Non-pigmented ciliary epithelial cell (primary cell): Measurements from ENCODE around the gene TM6SF1.
A peak's percentile ranks its signal among the peaks of the same experiment; 100 is the strongest.
"Not testable (repeated sequence)": the region's sequence is repeated elsewhere in the genome, so short reads cannot be mapped to it uniquely, and the experiment has no call there.

Experiments used
- DNase-seq: peaks from one replicate; pipeline ENCODE4 v3.0.0-alpha.2; 2010; ENCODE audit warnings: low read depth

Gene TM6SF1

GRCh38 chr15:83106994-83107840, at the start of gene TM6SF1:
Gene TM6SF1 (plus strand): TSS chr15:83107645. CDS start chr15:83107681, 36 bp downstream.
- DNase-seq, result no peak

- no peak for DNase-seq
Observed at GRCh38 chr15:83057696-83058376, 49.6 kb upstream of the TM6SF1 start.

- peak; percentile 14 for DNase-seq
Observed at GRCh38 chr15:83061680-83062079, 45.8 kb upstream of the TM6SF1 start.

DNA sequence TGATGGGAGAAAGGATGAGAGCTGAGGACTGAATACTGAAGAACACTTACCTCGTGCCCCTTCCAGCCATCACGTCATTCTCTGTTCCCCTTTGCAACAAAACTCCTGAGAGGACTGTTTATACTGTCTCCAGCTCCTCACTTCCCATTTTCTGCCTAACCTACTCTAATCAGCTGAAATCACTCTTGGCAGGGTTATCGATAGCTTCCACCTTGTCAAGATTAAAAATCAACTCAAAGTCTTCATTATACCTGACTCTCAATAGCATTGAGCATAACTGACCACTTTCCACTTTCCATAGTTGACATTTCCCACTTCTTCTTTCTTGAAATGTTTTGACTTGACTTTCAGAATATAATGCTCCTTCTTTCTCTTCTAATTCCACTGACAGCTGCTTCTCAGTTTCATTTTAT, 44.7 kb upstream of the TM6SF1 start:
- DNase-seq, result no peak

- DNase-seq, result no peak
Observed at GRCh38 chr15:83063551-83063950, 43.9 kb upstream of the TM6SF1 start.

GRCh38 chr15:83064859-83065258, 42.6 kb upstream of the TM6SF1 start:
- DNase-seq, result no peak

DNA sequence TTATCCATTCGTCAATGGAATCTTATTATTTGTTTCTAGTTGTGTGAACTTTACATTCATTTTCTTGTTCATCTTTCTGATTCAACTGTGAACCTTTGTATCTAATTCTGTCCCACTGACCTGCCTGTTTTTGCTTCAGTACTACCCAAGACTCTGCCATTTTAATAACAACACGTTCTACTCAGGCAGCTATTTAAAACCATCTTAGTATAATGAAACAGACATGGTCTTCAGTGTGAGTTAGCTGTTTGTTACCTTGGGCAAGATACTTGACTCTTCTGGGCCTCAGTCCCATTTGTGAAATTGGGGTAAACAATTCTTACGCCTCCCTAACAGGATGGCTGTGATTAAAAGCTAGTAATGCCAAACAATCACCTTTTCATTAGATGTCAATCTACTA, 42.0 kb upstream of the TM6SF1 start:
- no peak for DNase-seq

DNA sequence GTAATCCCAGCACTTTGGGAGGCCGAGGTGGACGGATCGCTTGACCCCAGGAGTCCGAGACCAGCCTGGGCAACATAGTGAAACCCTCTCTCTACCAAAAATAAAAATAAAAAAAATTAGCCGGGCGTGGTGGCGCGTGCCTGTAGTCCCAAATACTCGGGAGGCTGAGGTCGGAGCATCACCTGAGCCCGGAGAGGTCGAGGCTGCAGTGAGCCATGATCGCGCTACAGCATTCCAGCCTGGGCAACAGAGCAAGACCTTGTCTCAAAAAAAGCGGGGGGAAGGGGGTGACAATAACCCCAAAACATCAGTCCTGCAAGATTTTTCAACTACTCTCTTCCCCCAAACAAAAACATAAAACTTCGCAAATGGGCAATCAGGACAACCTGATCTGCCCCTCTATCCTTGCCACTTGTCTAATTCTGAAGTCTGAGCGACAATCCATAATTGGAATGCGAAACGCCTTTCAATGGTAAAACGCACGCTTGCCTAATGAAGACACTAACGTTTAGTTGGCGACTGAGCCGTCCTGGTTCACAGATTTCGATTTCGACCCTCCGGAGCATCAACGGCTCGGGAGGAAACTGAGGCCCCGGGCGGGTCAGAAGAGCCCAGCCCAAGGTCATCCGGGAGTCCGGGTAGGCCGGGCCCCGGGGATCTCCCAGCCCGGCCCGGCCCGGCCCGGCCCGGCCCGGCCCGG, 41.3 kb upstream of the TM6SF1 start:
- no peak for DNase-seq

GRCh38 chr15:83066734-83067637, 40.5 kb upstream of the TM6SF1 start, which contains the start of gene BTBD1:
Gene BTBD1 (minus strand): TSS chr15:83067252. CDS start chr15:83067151, 101 bp downstream.
- DNase-seq, result peak; percentile 77

DNA sequence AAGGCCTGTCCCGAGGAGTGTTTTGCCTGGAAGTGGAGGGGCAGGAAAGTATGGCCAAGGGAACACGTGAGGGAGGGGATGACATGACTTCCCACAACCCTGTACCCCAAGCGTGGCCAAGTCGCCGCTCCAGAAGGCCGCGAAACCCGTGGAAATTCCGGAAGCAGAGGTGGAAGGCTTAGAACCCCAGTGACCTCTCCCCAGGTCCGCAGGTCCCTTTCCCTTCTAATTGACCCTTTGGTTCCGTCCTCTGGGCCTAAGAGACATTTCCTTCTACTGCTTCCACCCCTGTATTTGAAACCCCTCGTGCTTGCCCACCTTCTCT, 39.8 kb upstream of the TM6SF1 start:
- no peak for DNase-seq

DNA sequence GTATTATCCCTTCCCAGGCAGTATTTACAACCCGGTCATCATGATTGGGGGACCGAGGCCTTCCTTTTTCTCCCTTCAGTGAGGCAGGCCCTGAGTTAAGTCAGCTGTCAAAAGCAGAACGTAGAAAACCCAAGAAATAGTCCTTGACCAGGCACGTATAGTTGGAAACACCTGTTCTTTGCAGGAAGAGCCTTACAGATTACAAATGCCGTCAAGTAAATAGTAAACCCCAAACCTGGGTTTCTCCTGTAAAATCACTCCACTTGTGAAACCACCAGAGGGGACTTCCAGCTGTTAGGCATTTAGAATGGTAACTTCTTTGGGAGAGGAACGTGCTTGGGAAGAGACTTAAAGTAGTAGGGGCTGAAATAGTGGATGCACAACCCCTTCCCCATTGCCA, 39.4 kb upstream of the TM6SF1 start:
- no peak for DNase-seq

GRCh38 chr15:83069211-83069642, 38.2 kb upstream of the TM6SF1 start:
- not testable (repeated sequence) for DNase-seq

GRCh38 chr15:83077491-83078230, 29.8 kb upstream of the TM6SF1 start:
- DNase-seq, result no peak

DNA sequence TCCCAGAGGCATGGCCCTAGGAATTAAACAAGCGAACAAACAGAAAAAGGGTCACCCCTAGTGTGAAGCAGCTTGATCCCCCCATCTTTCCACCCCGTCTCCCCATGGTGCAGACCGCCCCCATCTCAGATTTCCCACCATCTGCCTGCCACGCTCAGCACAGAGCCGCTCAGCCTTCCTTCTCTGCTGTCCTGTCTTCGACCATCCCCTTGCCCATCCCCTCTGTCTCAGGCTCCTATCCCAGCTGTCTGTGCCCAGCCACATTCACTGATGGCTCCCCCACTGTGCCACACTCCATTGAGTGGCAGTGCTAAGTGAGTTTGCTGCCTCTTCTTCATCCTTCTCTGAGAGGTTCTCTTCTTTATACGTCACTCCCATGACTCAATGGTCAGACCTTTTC, 28.7 kb upstream of the TM6SF1 start:
- no peak for DNase-seq

GRCh38 chr15:83081256-83082014, 26.0 kb upstream of the TM6SF1 start:
- no peak for DNase-seq

DNA sequence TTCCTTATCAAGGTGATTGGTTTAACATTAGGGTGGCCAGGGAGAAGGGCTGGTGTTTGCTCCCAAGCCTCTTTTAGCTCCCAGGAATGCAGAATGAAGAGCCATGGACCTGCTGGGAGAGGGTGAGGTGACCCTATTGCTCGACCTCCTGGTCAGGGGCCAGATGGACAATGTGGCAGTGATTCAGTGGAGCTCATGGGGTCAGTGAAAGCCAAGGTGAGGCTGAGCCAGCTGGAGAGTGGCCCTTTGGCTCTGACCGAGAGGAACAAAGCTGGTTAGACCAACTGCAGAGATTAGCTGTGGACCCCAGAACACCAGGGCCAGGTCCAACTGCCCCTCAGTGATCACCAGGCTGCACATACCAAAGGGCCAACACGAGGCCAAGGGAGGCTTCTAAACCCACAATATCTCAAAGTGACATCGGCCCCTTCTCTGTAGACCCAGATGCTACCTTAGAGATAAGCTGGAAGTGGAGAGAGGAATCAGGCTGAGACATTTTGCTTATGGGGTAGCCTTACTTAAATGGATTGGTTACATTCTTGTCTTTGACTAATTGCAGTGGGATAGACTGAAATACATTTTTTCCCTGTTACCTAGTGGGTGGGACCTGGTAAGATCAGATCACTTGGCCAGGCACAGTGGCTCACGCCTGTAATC, 24.6 kb upstream of the TM6SF1 start:
- no peak for DNase-seq

GRCh38 chr15:83085461-83085860, 22.0 kb upstream of the TM6SF1 start:
- not testable (repeated sequence) for DNase-seq

DNA sequence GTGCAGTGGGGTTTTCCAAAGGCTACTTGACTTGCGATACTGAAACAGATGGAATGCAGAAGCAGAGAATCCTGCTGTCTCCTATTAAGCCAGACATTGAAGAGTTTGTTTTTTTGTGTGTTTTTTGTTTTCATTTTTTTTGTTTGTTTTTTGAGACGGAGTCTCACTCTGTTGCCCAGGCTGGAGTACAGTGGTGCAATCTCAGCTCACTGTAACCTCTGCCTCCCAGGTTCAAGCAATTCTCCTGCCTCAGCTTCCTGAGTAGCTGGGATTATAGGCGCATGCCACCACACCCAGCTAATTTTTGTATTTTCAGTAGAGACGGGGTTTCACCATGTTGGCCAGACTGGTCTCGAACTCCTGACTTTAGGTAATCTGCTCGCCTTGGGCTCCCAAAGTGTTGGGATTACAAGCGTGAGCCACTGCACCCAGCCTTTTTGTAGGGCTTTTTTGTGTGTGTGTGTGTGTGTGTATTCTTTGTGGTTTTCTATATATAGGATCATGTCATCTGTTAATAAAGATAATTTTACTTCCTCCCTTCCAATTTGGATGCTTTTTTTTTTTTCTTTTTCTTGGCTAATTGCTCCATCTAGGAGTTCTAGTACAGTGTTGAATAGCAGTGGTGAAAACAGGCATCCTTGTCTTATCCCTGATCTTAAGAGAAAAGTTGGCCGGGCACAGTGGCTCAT, 21.4 kb upstream of the TM6SF1 start:
- not testable (repeated sequence) for DNase-seq

GRCh38 chr15:83087576-83087975, 19.9 kb upstream of the TM6SF1 start:
- no peak for DNase-seq
